Brain microvascular endothelial cell (primary cell): ENCODE data around the gene GRAP2.

ENCODE experiments used
- DNase-seq: peaks from one replicate; pipeline ENCODE4 v3.0.0-alpha.2; 2020
- H3K27ac ChIP-seq: fragments of 250-450 bp; sonication (Bioruptor Pico); 2 replicates; pipeline ENCODE4 v1.5.1; 2020; ENCODE audit warnings: mild to moderate bottlenecking, moderate library complexity
- H3K27me3 ChIP-seq: fragments of 250-450 bp; sonication (Bioruptor Pico); replicated peaks from 2 replicates; pipeline ENCODE4 v1.5.1; 2020; ENCODE audit warnings: mild to moderate bottlenecking
- H3K36me3 ChIP-seq: fragments of 250-450 bp; sonication (Bioruptor Pico); replicated peaks from 2 replicates; pipeline ENCODE4 v1.5.1; 2020; ENCODE audit warnings: mild to moderate bottlenecking
- H3K4me3 ChIP-seq: 2 replicates; pipeline ENCODE4 v1.5.1; 2011; ENCODE audit warnings: low read depth, mild to moderate bottlenecking, control low read depth, low read length, moderate library complexity
- in situ Hi-C: cut with HindIII; loops from 2 replicates; pipeline ENCODE4 v1.10.0; 2017; ENCODE audit warnings: low sequenced_read_pairs, low pct_ligation_motif_present
- TF ChIP-seq, protein P1 (sequence below): IDR thresholded peaks from 2 replicates; pipeline ENCODE4 v1.5.1; 2011; ENCODE audit warnings: low read depth, mild to moderate bottlenecking, moderate library complexity, low read length, control low read depth, inconsistent platforms; ENCODE audit errors: missing control alignments

GRAP2 gene

DNA sequence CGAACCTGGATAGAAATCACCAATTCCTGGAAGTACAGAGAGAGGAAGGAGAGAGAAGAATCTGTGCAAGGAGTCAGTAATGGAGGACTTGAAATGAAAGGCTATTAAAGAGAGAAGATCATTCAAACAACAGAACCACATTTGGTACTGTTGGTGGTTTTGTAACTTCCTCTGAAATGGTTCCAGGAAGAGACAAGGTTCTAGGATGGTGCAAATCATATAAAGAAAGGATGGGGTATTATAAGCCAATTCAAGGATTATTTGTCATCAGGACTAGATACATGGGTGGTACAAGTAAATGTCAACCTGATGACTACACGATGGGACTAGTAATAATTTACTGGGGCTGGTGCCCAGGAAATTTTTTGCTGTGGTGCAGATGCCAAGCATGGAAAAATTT lies 30.4 kb downstream of the GRAP2 start:
- no peak overlapping the region for H3K27ac ChIP-seq
- H3K27me3 ChIP-seq, result peaks cover 34% of the 10 kb centered on the region
- DNase-seq, result no peak
- TF ChIP-seq, protein P1, sequence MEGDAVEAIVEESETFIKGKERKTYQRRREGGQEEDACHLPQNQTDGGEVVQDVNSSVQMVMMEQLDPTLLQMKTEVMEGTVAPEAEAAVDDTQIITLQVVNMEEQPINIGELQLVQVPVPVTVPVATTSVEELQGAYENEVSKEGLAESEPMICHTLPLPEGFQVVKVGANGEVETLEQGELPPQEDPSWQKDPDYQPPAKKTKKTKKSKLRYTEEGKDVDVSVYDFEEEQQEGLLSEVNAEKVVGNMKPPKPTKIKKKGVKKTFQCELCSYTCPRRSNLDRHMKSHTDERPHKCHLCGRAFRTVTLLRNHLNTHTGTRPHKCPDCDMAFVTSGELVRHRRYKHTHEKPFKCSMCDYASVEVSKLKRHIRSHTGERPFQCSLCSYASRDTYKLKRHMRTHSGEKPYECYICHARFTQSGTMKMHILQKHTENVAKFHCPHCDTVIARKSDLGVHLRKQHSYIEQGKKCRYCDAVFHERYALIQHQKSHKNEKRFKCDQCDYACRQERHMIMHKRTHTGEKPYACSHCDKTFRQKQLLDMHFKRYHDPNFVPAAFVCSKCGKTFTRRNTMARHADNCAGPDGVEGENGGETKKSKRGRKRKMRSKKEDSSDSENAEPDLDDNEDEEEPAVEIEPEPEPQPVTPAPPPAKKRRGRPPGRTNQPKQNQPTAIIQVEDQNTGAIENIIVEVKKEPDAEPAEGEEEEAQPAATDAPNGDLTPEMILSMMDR, result no peak
- no peaks in the 10 kb centered on the region for H3K36me3 ChIP-seq
- in situ Hi-C loops, result no loop called here
- H3K4me3 ChIP-seq, result no peak overlapping the region

DNA sequence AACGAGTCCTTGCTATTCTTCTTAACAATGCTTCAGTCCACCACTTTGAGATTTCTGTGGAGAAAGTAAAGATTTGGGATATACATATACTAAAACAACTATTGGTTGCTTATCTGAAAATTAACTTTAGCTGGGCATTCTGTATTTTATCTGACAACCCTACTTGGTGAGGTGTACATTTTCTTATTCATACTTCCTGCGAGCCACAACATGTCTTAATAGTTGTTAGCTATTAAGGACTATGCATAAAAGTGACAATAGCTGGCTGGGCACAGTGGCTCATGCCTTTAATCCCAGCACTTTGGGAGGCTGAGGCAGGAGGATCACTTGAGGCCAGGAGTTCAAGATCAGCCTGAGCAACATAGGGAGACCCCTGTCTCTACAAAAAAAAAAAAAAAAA lies 31.3 kb downstream of the GRAP2 start:
- in situ Hi-C loops, result no loop called here
- TF ChIP-seq, protein P1, result no peak
- Histone ChIP-seq H3K27ac (no peak overlapping the region), H3K4me3 (no peak overlapping the region), H3K36me3 (no peaks in the 10 kb centered on the region), H3K27me3 (peaks cover 37% of the 10 kb centered on the region)
- no peak for DNase-seq

DNA sequence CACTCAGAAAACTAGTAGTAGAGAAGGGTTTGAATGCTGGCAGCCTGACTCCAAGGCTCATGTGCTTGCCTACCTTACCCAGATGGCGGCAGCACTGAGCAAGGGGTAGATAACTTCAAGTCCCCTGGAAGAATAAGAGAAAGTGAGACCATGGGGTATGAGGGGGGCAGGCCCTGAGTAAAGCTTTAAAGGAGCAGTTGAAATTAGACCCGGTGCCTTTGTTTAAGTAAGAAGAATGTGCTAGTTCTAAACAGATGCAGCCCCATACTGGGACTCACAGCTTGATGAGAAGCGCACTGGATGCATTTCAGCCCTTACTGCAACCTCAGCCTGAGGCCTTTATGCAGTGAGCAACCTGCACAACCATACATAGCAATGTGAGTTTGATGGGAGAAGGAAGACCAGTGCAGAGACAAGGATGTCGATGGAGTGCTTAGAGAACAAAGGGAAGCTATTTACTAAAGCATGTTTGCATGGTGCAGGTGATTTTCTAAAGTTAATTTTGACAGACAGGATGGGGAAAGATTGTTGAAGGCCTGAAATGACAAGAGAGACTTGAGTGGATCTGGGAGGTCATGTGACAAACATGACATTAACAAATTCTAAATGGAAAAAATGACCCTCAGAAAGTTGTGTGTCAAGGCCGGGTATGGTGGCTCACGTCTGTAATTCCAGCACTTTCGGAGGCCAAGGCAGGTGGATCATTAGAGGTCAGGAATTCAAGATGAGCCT lies 32.2 kb downstream of the GRAP2 start:
- DNase-seq, result no peak
- in situ Hi-C loops, result no loop called here
- TF ChIP-seq, protein P1, result peak; percentile 82
- H3K4me3 ChIP-seq, result no peak overlapping the region
- H3K36me3 ChIP-seq, result no peaks in the 10 kb centered on the region
- H3K27ac ChIP-seq, result no peak overlapping the region
- peaks cover 42% of the 10 kb centered on the region for H3K27me3 ChIP-seq

DNA sequence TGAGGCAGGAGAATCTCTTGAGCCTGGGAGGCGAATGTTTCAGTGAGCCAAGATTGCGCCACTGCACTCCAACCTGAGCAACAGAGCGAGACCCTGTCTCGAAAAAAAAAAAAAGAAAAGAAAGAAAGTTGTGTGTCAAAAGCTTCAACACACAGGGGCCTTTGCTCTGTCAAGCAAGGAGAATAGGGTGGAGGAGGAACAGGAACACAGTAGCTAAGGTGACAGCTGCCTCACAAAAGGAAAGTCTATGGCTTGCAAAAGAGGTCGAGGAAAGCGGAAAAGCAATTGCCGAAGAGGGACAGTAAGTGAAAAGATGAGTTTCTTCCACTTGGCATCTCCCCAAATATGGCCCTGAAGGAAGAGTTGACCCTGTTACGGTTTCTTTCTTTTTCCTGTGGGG lies 32.9 kb downstream of the GRAP2 start:
- H3K36me3 ChIP-seq, result no peaks in the 10 kb centered on the region
- TF ChIP-seq, protein P1, result no peak
- H3K4me3 ChIP-seq, result no peak overlapping the region
- in situ Hi-C loops, result no loop called here
- H3K27ac ChIP-seq, result no peak overlapping the region
- no peak for DNase-seq
- peaks cover 36% of the 10 kb centered on the region for H3K27me3 ChIP-seq

DNA sequence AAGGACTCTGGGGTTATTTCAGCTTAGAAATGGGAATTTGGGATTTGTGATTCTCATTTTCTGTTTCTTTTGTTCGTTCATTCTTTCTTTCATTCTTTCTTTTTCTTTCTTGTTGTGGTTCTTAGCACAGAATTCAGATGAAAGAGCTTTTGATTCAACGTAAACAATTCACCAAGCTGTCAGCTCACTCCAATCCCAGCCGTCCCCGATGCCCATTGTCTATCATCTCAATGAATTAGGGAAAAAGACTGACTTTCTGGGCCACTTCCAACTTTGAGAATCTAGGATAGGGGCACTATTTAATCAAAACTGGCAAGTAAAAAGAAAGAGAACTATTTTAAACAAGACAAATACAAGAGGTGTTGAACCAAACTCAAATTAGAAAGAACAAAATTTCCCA lies 34.2 kb downstream of the GRAP2 start:
- Histone ChIP-seq H3K27me3 (peaks cover 29% of the 10 kb centered on the region), H3K27ac (no peak overlapping the region), H3K4me3 (no peak overlapping the region), H3K36me3 (no peaks in the 10 kb centered on the region)
- in situ Hi-C loops, result no loop called here
- no peak for DNase-seq
- TF ChIP-seq, protein P1, result no peak

DNA sequence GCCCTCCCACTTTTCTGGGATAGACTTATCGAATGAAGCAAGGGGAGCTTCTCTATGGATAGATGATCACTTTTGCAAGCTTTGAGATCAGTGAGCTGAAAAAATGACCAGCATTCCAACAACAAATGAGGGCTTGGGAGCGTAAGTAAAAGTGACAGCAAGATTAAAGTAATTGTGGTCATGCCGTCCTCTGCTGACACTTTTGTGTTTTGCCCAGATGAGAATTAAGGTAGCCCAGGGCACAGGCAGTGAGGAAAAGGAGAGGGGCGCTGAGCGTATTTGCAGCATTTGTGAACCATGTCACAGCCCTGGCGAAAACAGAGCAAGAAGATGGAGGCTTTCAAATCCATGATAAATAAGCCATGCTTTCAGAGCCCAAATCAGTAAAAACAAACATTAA lies 34.7 kb downstream of the GRAP2 start:
- TF ChIP-seq, protein P1, result no peak
- Histone ChIP-seq H3K27me3 (peaks cover 26% of the 10 kb centered on the region), H3K4me3 (no peak overlapping the region), H3K27ac (no peak overlapping the region), H3K36me3 (no peaks in the 10 kb centered on the region)
- in situ Hi-C loops, result no loop called here
- DNase-seq, result no peak
